Germinal center (tissue), 1 donor: ENCODE data around the gene VWF.
"Not testable (repeated sequence)": the region's sequence is repeated elsewhere in the genome, so short reads cannot be mapped to it uniquely, and the experiment has no call there.

Experiments used
- DNase-seq: peaks from one replicate; pipeline ENCODE4 v3.0.0; 2012; ENCODE audit warnings: mixed read lengths, low spot score

VWF gene

GRCh38 chr12:6032726-6033125 lies 91.7 kb downstream of the VWF start:
- no peak for DNase-seq

- no peak for DNase-seq
Observed at GRCh38 chr12:6031001-6031400, 93.5 kb downstream of the VWF start.

- DNase-seq: no peak
Observed at GRCh38 chr12:6030081-6030480, 94.4 kb downstream of the VWF start.

- DNase-seq: no peak
Observed at GRCh38 chr12:6029401-6029800, 95.1 kb downstream of the VWF start.

- DNase-seq: no peak
Observed at GRCh38 chr12:6026998-6027397, 97.5 kb downstream of the VWF start.

GRCh38 chr12:6025703-6026298 lies 98.7 kb downstream of the VWF start:
- not testable (repeated sequence) for DNase-seq

GRCh38 chr12:6024066-6024465 lies 100.4 kb downstream of the VWF start:
- DNase-seq: not testable (repeated sequence)

GRCh38 chr12:6020930-6021329 lies 103.5 kb downstream of the VWF start:
- no peak for DNase-seq

- not testable (repeated sequence) for DNase-seq
Observed at GRCh38 chr12:6020511-6020910, 104.0 kb downstream of the VWF start.

GRCh38 chr12:6019256-6019655 lies 105.2 kb downstream of the VWF start:
- DNase-seq: not testable (repeated sequence)

- DNase-seq: no peak
Observed at GRCh38 chr12:6018265-6018664, 106.2 kb downstream of the VWF start.

GRCh38 chr12:6016756-6017155 lies 107.7 kb downstream of the VWF start:
- no peak for DNase-seq

GRCh38 chr12:6016004-6016403 lies 108.5 kb downstream of the VWF start:
- DNase-seq: not testable (repeated sequence)

GRCh38 chr12:6015271-6015670 lies 109.2 kb downstream of the VWF start:
- DNase-seq: not testable (repeated sequence)

GRCh38 chr12:6010631-6011350 lies 113.7 kb downstream of the VWF start:
- DNase-seq: not testable (repeated sequence)

- DNase-seq: no peak
Observed at GRCh38 chr12:5997260-5997659, 127.2 kb downstream of the VWF start.

- no peak for DNase-seq
Observed at GRCh38 chr12:5996459-5996858, 128.0 kb downstream of the VWF start.

- no peak for DNase-seq
Observed at GRCh38 chr12:5989621-5990020, 134.8 kb downstream of the VWF start.

- DNase-seq: peak; percentile 79
Observed at GRCh38 chr12:5988659-5989116, 135.8 kb downstream of the VWF start.

- DNase-seq: no peak
Observed at GRCh38 chr12:5988088-5988487, 136.4 kb downstream of the VWF start.

- DNase-seq: no peak
Observed at GRCh38 chr12:5987573-5987972, 136.9 kb downstream of the VWF start.

- DNase-seq: no peak
Observed at GRCh38 chr12:5985471-5985870, 139.0 kb downstream of the VWF start.

- no peak for DNase-seq
Observed at GRCh38 chr12:5984873-5985272, 139.6 kb downstream of the VWF start.

GRCh38 chr12:5982106-5982505 lies 142.4 kb downstream of the VWF start:
- no peak for DNase-seq
